ENCODE data around the gene HAAO.

GRCh38 chr2:42838133-42838532, 45.8 kb upstream of the HAAO start:
- TF ChIP-seq ZNF274 (IDR thresholded peaks at IDR 0.05; ENCODE audit: borderline replicate concordance, extremely low read depth, low read length) (no peak), EZH2 (IDR thresholded peaks at IDR 0.05; ENCODE audit: low read depth, low read length, severe bottlenecking) (no peak), CEBPB (IDR thresholded peaks at IDR 0.05; ENCODE audit: low read depth, low read length) (no peak), CTCF (IDR thresholded peaks at IDR 0.05; ENCODE audit: control extremely low read depth in 1 of 3, insufficient read depth in 1 of 3, low read depth in 1 of 3, low read length in 3 of 3) (no peak), SIN3A (conservative IDR thresholded peaks at IDR 0.05 in 1 of 2, IDR thresholded peaks at IDR 0.05 in 1 of 2; ENCODE audit: low read depth in 1 of 2, low read length in 2 of 2) (no peak), SP2 (IDR thresholded peaks at IDR 0.05; ENCODE audit: low read length) (no peak), NRF1 (IDR thresholded peaks at IDR 0.05; ENCODE audit: low read depth, low read length) (no peak), E2F6 (IDR thresholded peaks at IDR 0.05) (no peak), HDAC2 (IDR thresholded peaks at IDR 0.05; ENCODE audit: borderline replicate concordance in 1 of 2, low read depth in 2 of 2, low read length in 2 of 2) (no peak), SIRT6 (IDR thresholded peaks at IDR 0.05; ENCODE audit: low read length) (no peak), RFX5 (IDR thresholded peaks at IDR 0.05; ENCODE audit: borderline replicate concordance, low read depth, low read length) (no peak), JUND (IDR thresholded peaks at IDR 0.05; ENCODE audit: low read length) (no peak), EP300 (IDR thresholded peaks at IDR 0.05; ENCODE audit: borderline replicate concordance in 1 of 2, low read depth in 2 of 2, low read length in 2 of 2) (no peak), POLR2AphosphoS5 (IDR thresholded peaks at IDR 0.05; ENCODE audit: low read depth, low read length) (no peak)

Measured in H1 (cell line).